Neural cell (in vitro differentiated cells): Measurements from ENCODE around the gene RAC3.

Source experiments
- EP300 ChIP-seq: fragments of 450-650 bp; conservative IDR thresholded peaks from 2 replicates; pipeline ENCODE4 v1.6.1; 2014; ENCODE audit warnings: antibody characterized with exemption, mild to moderate bottlenecking, moderate library complexity; ENCODE audit not compliant: poor library complexity, severe bottlenecking
- EZH2 ChIP-seq: fragments of 200-600, 300-800 bp; shearing (Covaris generic), sonication (generic); IDR thresholded peaks from 2 replicates; pipeline ENCODE4 v1.6.1; 2014; ENCODE audit warnings: antibody characterized with exemption, low read length, borderline replicate concordance, mild to moderate bottlenecking; ENCODE audit not compliant: insufficient read depth, poor library complexity, severe bottlenecking
- POLR2AphosphoS5 ChIP-seq: IDR thresholded peaks from 2 replicates; pipeline ENCODE4 v1.6.1; 2012
- RAD21 ChIP-seq: fragments of 450-650 bp; conservative IDR thresholded peaks from 2 replicates; pipeline ENCODE4 v1.6.1; 2014; ENCODE audit warnings: antibody characterized with exemption, mild to moderate bottlenecking, moderate library complexity
- SMC3 ChIP-seq: fragments of 450-650 bp; conservative IDR thresholded peaks from 2 replicates; pipeline ENCODE4 v1.6.1; 2014; ENCODE audit warnings: antibody characterized with exemption, mild to moderate bottlenecking, moderate library complexity; ENCODE audit not compliant: poor library complexity
- TAF1 ChIP-seq: IDR thresholded peaks from 2 replicates; pipeline ENCODE4 v1.6.1; 2012; ENCODE audit warnings: low read depth
- TF ChIP-seq, protein P1 (sequence below): fragments of 450-650 bp; IDR thresholded peaks from 2 replicates; pipeline ENCODE4 v1.5.1; 2014; ENCODE audit warnings: antibody characterized with exemption, mild to moderate bottlenecking, moderate library complexity; ENCODE audit not compliant: poor library complexity, severe bottlenecking
- TF ChIP-seq, protein P2 (sequence below): IDR thresholded peaks from 2 replicates; pipeline ENCODE4 v1.6.1; 2012; ENCODE audit warnings: borderline replicate concordance

DNA sequence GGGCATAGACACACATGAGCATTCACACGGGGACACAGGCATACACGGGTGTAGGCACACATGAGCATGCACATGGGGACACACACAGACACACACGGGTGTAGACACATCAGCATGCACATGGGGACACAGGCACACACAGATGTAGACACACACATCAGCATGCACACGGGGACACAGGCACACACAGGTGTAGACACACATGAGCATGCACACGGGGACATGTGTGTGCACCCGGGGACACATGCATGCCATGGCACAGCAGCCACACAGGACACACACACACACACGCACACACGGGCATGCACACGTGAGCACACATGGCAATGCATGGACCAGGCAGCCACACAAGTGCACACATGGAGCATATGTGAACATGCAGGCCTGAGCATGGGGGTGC is 11.2 kb downstream of the RAC3 start:
- TF ChIP-seq, protein P1, sequence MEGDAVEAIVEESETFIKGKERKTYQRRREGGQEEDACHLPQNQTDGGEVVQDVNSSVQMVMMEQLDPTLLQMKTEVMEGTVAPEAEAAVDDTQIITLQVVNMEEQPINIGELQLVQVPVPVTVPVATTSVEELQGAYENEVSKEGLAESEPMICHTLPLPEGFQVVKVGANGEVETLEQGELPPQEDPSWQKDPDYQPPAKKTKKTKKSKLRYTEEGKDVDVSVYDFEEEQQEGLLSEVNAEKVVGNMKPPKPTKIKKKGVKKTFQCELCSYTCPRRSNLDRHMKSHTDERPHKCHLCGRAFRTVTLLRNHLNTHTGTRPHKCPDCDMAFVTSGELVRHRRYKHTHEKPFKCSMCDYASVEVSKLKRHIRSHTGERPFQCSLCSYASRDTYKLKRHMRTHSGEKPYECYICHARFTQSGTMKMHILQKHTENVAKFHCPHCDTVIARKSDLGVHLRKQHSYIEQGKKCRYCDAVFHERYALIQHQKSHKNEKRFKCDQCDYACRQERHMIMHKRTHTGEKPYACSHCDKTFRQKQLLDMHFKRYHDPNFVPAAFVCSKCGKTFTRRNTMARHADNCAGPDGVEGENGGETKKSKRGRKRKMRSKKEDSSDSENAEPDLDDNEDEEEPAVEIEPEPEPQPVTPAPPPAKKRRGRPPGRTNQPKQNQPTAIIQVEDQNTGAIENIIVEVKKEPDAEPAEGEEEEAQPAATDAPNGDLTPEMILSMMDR = no peak
- TF ChIP-seq TAF1 = no peak
- no peak for TF ChIP-seq EP300
- no peak for TF ChIP-seq SMC3
- TF ChIP-seq, protein P2, sequence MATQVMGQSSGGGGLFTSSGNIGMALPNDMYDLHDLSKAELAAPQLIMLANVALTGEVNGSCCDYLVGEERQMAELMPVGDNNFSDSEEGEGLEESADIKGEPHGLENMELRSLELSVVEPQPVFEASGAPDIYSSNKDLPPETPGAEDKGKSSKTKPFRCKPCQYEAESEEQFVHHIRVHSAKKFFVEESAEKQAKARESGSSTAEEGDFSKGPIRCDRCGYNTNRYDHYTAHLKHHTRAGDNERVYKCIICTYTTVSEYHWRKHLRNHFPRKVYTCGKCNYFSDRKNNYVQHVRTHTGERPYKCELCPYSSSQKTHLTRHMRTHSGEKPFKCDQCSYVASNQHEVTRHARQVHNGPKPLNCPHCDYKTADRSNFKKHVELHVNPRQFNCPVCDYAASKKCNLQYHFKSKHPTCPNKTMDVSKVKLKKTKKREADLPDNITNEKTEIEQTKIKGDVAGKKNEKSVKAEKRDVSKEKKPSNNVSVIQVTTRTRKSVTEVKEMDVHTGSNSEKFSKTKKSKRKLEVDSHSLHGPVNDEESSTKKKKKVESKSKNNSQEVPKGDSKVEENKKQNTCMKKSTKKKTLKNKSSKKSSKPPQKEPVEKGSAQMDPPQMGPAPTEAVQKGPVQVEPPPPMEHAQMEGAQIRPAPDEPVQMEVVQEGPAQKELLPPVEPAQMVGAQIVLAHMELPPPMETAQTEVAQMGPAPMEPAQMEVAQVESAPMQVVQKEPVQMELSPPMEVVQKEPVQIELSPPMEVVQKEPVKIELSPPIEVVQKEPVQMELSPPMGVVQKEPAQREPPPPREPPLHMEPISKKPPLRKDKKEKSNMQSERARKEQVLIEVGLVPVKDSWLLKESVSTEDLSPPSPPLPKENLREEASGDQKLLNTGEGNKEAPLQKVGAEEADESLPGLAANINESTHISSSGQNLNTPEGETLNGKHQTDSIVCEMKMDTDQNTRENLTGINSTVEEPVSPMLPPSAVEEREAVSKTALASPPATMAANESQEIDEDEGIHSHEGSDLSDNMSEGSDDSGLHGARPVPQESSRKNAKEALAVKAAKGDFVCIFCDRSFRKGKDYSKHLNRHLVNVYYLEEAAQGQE = no peak
- no peak for TF ChIP-seq POLR2AphosphoS5
- TF ChIP-seq EZH2 = no peak
- no peak for TF ChIP-seq RAD21
